ENCODE measurements around the gene HIPK2.

Gene HIPK2

DNA sequence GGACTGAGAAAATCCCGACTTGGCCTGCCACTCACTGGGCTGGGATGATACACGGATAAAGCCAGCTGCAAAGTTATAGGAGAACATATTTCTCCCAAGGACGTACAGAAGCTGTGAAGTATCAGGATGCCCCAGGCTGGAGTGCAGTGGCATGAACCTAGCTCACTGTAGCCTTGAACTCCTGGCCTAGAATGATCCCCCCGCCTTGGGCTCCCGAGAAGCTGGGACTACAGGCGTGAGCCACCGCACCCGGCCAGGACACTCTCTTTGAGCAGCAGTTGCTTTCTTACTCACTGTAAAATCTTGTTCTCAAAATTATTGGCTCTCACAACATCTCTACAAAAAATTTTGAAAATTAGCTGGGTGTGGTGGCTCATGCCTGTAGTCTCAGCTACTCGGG, 203.9 kb downstream of the HIPK2 start:
- no peak for ATAC-seq
- TF ChIP-seq BACH2 (CRISPR knock-in tag; IDR thresholded peaks at IDR 0.05; ENCODE audit: borderline replicate concordance) (no peak), GLIS3 (CRISPR knock-in tag; IDR thresholded peaks at IDR 0.05) (no peak), ESRRG (CRISPR knock-in tag; IDR thresholded peaks at IDR 0.05) (no peak), RARB (CRISPR knock-in tag; IDR thresholded peaks at IDR 0.05) (no peak), PPARA (CRISPR knock-in tag; IDR thresholded peaks at IDR 0.05; ENCODE audit: borderline replicate concordance) (no peak), SNAI2 (CRISPR knock-in tag; IDR thresholded peaks at IDR 0.05) (no peak), ZFP30 (CRISPR knock-in tag; IDR thresholded peaks at IDR 0.05) (no peak), ZFP3 (CRISPR knock-in tag; IDR thresholded peaks at IDR 0.05) (no peak), ZNF8 (CRISPR knock-in tag; IDR thresholded peaks at IDR 0.05) (no peak), TCF4 (CRISPR knock-in tag; IDR thresholded peaks at IDR 0.05; ENCODE audit: borderline replicate concordance) (no peak)
- TF ChIP-seq, protein P1, sequence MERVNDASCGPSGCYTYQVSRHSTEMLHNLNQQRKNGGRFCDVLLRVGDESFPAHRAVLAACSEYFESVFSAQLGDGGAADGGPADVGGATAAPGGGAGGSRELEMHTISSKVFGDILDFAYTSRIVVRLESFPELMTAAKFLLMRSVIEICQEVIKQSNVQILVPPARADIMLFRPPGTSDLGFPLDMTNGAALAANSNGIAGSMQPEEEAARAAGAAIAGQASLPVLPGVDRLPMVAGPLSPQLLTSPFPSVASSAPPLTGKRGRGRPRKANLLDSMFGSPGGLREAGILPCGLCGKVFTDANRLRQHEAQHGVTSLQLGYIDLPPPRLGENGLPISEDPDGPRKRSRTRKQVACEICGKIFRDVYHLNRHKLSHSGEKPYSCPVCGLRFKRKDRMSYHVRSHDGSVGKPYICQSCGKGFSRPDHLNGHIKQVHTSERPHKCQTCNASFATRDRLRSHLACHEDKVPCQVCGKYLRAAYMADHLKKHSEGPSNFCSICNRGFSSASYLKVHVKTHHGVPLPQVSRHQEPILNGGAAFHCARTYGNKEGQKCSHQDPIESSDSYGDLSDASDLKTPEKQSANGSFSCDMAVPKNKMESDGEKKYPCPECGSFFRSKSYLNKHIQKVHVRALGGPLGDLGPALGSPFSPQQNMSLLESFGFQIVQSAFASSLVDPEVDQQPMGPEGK (CRISPR knock-in tag; IDR thresholded peaks at IDR 0.05; ENCODE audit: borderline replicate concordance): no peak
- TF ChIP-seq, protein P2, sequence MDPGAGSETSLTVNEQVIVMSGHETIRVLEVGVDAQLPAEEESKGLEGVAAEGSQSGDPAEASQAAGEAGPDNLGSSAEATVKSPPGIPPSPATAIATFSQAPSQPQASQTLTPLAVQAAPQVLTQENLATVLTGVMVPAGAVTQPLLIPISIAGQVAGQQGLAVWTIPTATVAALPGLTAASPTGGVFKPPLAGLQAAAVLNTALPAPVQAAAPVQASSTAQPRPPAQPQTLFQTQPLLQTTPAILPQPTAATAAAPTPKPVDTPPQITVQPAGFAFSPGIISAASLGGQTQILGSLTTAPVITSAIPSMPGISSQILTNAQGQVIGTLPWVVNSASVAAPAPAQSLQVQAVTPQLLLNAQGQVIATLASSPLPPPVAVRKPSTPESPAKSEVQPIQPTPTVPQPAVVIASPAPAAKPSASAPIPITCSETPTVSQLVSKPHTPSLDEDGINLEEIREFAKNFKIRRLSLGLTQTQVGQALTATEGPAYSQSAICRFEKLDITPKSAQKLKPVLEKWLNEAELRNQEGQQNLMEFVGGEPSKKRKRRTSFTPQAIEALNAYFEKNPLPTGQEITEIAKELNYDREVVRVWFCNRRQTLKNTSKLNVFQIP (CRISPR knock-in tag; IDR thresholded peaks at IDR 0.05; ENCODE audit: borderline replicate concordance, low read depth): no peak

DNA sequence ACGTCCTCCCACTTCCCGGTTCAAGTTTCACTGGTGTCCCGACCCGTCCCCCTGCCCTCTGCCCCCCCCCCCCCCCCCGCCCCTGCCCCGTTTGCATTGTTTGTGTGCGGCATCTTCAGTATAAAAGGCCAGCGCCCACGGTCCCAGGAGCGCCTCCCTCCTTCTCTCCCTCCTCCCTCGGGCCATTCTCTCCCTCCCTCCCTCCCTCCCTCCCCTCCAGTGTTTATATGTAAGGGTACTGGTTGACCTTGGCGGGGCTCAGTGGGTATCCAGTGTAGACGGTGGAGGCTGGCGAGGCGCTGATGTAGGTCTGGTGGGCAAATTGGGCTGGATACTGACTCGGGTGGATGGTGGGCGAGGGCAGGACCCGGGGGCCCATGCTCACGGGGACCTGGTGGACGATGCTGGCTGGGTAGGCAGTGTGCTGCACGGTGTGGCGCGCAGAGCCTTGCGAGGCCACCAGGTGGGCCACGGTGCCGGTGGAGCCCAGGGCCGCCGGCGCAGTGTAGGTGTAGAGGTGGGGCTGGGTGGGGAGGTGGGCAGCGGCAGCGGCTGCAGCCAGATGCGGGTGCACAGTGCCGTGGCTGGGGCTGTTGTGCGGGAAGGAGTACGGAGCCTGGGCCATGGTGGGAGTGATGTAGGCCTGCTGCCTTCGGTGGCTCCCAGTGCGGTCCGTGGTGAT, 205.0 kb downstream of the HIPK2 start:
- no peak for ATAC-seq
- no peak for TF ChIP-seq PPARA (CRISPR knock-in tag; IDR thresholded peaks at IDR 0.05; ENCODE audit: borderline replicate concordance)
- no peak for TF ChIP-seq ZFP3 (CRISPR knock-in tag; IDR thresholded peaks at IDR 0.05)
- TF ChIP-seq ZNF8 (CRISPR knock-in tag; IDR thresholded peaks at IDR 0.05): no peak
- no peak for TF ChIP-seq ZC3H10 (CRISPR knock-in tag; IDR thresholded peaks at IDR 0.05)
- TF ChIP-seq GLIS3 (CRISPR knock-in tag; IDR thresholded peaks at IDR 0.05): no peak
- no peak for TF ChIP-seq ZFP30 (CRISPR knock-in tag; IDR thresholded peaks at IDR 0.05)
- no peak for TF ChIP-seq OSR1 (CRISPR knock-in tag; IDR thresholded peaks at IDR 0.05)
- TF ChIP-seq, protein P3, sequence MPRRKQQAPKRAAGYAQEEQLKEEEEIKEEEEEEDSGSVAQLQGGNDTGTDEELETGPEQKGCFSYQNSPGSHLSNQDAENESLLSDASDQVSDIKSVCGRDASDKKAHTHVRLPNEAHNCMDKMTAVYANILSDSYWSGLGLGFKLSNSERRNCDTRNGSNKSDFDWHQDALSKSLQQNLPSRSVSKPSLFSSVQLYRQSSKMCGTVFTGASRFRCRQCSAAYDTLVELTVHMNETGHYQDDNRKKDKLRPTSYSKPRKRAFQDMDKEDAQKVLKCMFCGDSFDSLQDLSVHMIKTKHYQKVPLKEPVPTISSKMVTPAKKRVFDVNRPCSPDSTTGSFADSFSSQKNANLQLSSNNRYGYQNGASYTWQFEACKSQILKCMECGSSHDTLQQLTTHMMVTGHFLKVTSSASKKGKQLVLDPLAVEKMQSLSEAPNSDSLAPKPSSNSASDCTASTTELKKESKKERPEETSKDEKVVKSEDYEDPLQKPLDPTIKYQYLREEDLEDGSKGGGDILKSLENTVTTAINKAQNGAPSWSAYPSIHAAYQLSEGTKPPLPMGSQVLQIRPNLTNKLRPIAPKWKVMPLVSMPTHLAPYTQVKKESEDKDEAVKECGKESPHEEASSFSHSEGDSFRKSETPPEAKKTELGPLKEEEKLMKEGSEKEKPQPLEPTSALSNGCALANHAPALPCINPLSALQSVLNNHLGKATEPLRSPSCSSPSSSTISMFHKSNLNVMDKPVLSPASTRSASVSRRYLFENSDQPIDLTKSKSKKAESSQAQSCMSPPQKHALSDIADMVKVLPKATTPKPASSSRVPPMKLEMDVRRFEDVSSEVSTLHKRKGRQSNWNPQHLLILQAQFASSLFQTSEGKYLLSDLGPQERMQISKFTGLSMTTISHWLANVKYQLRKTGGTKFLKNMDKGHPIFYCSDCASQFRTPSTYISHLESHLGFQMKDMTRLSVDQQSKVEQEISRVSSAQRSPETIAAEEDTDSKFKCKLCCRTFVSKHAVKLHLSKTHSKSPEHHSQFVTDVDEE (CRISPR knock-in tag; IDR thresholded peaks at IDR 0.05): no peak
- TF ChIP-seq SNAI2 (CRISPR knock-in tag; IDR thresholded peaks at IDR 0.05): no peak
- TF ChIP-seq, protein P4, sequence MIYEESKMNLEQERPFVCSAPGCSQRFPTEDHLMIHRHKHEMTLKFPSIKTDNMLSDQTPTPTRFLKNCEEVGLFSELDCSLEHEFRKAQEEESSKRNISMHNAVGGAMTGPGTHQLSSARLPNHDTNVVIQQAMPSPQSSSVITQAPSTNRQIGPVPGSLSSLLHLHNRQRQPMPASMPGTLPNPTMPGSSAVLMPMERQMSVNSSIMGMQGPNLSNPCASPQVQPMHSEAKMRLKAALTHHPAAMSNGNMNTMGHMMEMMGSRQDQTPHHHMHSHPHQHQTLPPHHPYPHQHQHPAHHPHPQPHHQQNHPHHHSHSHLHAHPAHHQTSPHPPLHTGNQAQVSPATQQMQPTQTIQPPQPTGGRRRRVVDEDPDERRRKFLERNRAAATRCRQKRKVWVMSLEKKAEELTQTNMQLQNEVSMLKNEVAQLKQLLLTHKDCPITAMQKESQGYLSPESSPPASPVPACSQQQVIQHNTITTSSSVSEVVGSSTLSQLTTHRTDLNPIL (CRISPR knock-in tag; IDR thresholded peaks at IDR 0.05; ENCODE audit: low read depth): no peak
- no peak for TF ChIP-seq ISL1 (CRISPR knock-in tag; IDR thresholded peaks at IDR 0.05)
- TF ChIP-seq TOX (CRISPR knock-in tag; IDR thresholded peaks at IDR 0.05; ENCODE audit: borderline replicate concordance): no peak
- no peak for TF ChIP-seq CSDC2 (CRISPR knock-in tag; IDR thresholded peaks at IDR 0.05)
- no peak for TF ChIP-seq ZNF565 (CRISPR knock-in tag; conservative IDR thresholded peaks at IDR 0.05; ENCODE audit: low read depth)
- TF ChIP-seq ARNTL (CRISPR knock-in tag; IDR thresholded peaks at IDR 0.05; ENCODE audit: borderline replicate concordance, low read depth): no peak
- no peak for TF ChIP-seq ESRRG (CRISPR knock-in tag; IDR thresholded peaks at IDR 0.05)
- TF ChIP-seq, protein P1 (CRISPR knock-in tag; IDR thresholded peaks at IDR 0.05; ENCODE audit: borderline replicate concordance): no peak
